Measurements from ENCODE around the gene ELP2.

The ELP2 gene

DNA sequence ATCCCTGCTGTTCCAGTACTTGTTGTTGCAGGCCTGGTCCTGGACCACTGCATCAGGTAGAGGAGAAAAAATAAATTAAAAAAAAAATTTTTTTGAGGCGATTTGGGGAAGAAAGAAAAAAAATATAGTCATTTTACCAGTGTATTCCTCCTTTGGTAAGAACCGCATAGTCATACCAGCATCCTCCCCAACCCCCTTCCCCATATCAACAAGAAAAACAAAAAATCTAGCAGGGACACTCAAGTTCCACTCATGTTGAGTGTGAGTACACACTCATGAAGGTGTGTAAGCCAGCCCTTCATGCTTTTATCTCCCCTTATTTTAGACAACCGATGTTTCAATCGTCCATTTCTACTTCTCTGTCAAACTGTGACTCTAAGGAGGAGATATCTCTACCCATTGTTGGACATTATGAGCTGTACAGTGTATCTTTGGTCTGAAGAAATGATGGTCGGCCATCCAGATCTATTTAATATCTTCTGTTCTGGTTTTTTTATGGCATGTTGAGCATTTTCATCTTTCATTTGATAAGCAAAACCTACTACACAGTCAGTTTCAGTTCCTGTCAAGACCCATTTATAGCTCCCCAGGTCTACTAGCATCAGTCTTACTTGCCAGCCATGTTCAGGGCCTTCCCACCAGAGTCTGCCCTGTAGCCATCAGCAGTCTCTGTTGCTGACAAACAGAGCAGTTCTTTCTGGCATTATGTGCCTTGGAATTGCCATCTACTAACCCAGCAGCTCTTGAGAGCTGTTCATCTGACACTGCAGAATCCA lies 20.0 kb downstream of the ELP2 start:
- TF ChIP-seq, protein P1, sequence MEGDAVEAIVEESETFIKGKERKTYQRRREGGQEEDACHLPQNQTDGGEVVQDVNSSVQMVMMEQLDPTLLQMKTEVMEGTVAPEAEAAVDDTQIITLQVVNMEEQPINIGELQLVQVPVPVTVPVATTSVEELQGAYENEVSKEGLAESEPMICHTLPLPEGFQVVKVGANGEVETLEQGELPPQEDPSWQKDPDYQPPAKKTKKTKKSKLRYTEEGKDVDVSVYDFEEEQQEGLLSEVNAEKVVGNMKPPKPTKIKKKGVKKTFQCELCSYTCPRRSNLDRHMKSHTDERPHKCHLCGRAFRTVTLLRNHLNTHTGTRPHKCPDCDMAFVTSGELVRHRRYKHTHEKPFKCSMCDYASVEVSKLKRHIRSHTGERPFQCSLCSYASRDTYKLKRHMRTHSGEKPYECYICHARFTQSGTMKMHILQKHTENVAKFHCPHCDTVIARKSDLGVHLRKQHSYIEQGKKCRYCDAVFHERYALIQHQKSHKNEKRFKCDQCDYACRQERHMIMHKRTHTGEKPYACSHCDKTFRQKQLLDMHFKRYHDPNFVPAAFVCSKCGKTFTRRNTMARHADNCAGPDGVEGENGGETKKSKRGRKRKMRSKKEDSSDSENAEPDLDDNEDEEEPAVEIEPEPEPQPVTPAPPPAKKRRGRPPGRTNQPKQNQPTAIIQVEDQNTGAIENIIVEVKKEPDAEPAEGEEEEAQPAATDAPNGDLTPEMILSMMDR (IDR thresholded peaks at IDR 0.05): no peak
- TF ChIP-seq ZFX (IDR thresholded peaks at IDR 0.05; ENCODE audit: borderline replicate concordance): no peak

DNA sequence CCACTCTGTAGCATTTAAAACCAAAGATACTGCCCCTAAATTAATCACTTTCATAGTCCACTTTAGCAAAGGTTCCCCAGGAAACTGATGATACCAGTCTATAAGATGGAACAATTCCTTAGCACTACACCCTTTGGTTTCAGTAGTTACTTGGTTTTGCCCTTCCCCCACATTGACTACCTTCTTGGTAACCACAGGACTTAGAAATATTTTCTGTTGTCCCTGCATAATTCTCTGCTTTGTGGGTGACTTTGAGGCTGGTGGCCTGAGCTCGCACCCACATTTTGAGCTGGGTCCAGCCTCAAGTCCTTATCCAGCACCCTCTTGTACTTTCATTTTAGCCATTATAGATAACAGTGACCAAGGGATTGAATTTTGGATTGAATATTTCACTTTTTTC lies 23.1 kb downstream of the ELP2 start:
- TF ChIP-seq ZFX (IDR thresholded peaks at IDR 0.05; ENCODE audit: borderline replicate concordance): no peak
- no peak overlapping the region for H3K27ac ChIP-seq

More for the DNA sequence above, 20.0 kb downstream of the ELP2 start:
- H3K27ac ChIP-seq: no peak overlapping the region

DNA sequence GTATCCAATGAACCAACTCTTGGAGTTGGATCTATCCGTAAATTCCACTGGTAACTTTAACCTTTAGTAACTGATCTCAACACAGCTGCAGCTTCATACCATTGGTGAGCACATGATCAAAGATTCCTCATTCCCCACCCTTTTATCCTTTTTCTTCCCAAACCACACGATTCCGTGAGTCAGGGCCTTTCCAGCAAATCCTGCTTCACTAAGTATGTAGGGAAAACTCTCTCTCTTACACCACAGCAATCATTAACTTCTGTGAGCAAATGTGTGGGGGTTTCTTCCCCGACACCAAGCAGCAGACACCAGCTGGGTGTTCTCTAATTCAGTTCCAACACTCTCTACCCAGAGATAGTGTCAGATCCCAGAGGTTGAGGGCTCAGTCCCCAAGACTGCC lies 23.5 kb downstream of the ELP2 start:
- H3K27ac ChIP-seq: no peak overlapping the region
- TF ChIP-seq ZFX (IDR thresholded peaks at IDR 0.05; ENCODE audit: borderline replicate concordance): no peak
- TF ChIP-seq, protein P1 (IDR thresholded peaks at IDR 0.05): no peak

DNA sequence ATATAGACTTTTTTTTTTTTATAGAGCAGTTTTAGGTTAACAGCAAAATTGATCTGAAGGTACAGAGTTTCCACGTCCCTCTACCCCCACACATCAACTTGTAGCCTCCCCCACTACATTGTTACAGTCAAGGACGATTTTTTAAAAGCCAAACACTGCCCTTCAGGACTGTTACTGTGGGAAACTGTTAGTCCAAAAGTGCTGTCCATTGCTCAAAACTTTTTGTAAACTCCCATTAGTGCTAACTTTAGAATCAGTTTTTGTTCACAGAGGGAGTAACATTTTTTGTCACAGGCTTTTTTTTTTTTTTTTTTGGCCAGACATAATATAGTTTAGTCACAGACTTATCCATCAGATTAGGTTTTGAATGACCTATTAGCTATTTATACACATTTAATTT lies 24.1 kb downstream of the ELP2 start:
- H3K27ac ChIP-seq: no peak overlapping the region
- TF ChIP-seq, protein P1 (IDR thresholded peaks at IDR 0.05): no peak
- no peak for TF ChIP-seq ZFX (IDR thresholded peaks at IDR 0.05; ENCODE audit: borderline replicate concordance)

DNA sequence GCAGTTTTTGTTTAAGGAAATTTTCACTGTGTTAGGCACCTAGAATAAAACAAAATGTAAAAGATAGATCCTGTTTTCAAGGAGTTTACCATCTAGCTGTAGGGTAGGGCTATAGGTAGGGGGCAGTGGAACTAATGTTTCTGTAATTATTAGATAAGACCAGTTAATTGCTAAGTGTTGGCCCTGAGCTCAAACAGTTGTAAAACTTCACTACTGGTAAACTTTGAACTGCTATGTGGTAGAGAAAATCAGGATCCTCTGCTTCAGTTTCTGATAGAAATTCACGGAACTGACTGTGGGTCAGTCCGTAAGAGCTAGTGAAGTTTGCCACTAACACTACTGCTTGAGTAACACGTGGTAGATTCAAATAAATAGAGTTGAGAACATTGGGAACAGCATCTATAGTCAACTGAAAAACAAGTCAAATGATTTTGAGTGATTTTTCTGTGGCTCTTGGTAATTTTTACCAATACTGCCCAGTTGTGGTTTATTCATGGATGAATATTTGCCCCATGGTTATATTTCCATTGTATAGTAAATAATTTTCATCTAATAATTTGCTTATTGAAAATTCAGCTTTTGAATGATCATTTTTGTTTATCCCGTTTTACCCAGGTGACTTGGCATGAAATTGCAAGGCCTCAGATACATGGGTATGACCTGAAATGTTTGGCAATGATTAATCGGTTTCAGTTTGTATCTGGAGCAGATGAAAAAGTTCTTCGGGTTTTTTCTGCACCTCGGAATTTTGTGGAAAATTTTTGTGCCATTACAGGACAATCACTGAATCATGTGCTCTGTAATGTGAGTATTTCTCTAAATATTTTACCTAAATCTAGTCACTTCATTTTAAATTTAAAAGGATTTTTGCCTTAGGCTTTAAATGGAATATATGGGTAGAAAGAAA lies 26.4 kb downstream of the ELP2 start:
- H3K27ac ChIP-seq: no peak overlapping the region
- no peak for TF ChIP-seq ZFX (IDR thresholded peaks at IDR 0.05; ENCODE audit: borderline replicate concordance)
- TF ChIP-seq, protein P1 (IDR thresholded peaks at IDR 0.05): no peak

DNA sequence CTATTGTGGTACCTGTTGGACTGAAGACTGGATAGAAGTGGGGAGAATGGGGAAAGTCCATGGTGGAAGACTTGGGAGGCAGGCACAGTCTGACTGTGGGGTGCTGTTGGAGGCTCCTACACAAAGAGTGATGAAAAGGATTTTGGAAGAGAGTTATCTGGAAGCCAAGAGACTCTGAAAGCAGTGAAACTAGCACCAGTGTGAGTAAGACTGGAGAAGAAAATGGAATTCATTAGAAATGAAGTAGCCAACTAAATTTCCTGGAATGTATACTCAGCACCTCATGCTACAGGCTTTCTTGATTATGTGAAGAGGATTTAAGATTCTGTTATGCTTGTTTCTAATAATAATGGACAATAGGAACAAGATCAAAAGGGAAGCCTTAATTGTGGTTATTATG lies 27.7 kb downstream of the ELP2 start:
- H3K27ac ChIP-seq: no peak overlapping the region
- TF ChIP-seq ZFX (IDR thresholded peaks at IDR 0.05; ENCODE audit: borderline replicate concordance): no peak
- TF ChIP-seq, protein P1 (IDR thresholded peaks at IDR 0.05): no peak

DNA sequence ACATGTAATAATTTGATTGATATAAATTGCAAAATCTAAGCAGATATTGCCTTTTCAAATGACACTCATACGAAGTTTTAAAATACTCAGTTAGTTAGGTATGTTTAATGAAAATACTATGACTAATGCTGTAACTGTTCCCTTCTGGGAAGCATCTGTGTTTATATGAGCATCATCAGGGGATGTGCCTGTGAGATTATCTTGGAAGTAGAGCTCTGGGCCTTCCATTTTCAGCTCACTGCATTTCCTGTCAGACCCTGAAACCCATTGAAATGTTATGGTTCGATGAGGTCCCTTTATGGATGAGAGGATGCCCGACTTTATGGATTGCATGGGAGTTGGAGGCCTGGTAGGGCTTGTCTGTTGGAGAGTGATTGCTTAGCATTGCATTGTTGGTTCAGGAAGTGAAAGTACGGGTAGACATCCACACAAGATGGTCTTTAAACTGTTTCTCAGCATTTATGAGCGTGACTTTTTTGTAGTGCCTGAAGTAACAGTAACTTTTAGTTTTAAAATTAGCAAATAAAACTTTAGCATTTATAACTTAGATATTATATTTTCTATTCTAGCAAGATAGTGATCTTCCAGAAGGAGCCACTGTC lies 28.7 kb downstream of the ELP2 start:
- TF ChIP-seq ZFX (IDR thresholded peaks at IDR 0.05; ENCODE audit: borderline replicate concordance): no peak
- TF ChIP-seq, protein P1 (IDR thresholded peaks at IDR 0.05): no peak
- no peak overlapping the region for H3K27ac ChIP-seq

Measured in 22Rv1 (cell line).